CD4-positive, alpha-beta T cell (primary cell): Measurements from ENCODE around the gene LARP4. TPM values are rescaled to one million over a fixed set of nuclear protein-coding genes. Genes with fewer than 3 reads are reported as not detected.

ENCODE experiments used
- ATAC-seq: fragments of 200-7000 bp; cut with Tn5 transposase; one replicate; pipeline ENCODE4 v1.10.0; 2022; ENCODE audit warnings: mild to moderate bottlenecking; ENCODE audit not compliant: poor library complexity
- CTCF ChIA-PET: fragments of 350-600 bp; sonication (Branson Sonifier 250); formaldehyde crosslinking; loops from one replicate; lab custom pipeline; 2021; ENCODE audit warnings: antibody characterized with exemption, inconsistent platforms; lab: Charles Lee
- POLR2A ChIA-PET: fragments of 350-600 bp; sonication (Branson Sonifier 250); formaldehyde crosslinking; loops from one replicate; lab custom pipeline; 2021; ENCODE audit warnings: antibody characterized with exemption, inconsistent platforms; lab: Charles Lee
- DNase-seq, 14 experiments: peaks; one replicate each; pipeline ENCODE4 v3.0.0-alpha.2; 2013 to 2020; ENCODE audit warnings: mixed read lengths in 2 of 14
- H3K27ac ChIP-seq, 2 donors: one replicate each; pipeline versions ENCODE4 v1.5.1 to v1.7.0; 2013; ENCODE audit warnings: low read length in 2 of 2, low read depth in 1 of 2, mild to moderate bottlenecking in 1 of 2
- H3K27me3 ChIP-seq, 2 experiments: 1 replicate in 1 of 2; 2 replicates in 1 of 2; pipeline versions ENCODE4 v1.6.1 to v1.7.0; 2013; ENCODE audit warnings: low read length in 2 of 2, control low read depth in 1 of 2, mild to moderate bottlenecking in 1 of 2, moderate library complexity in 1 of 2; ENCODE audit not compliant: insufficient read depth in 2 of 2, control insufficient read depth in 1 of 2
- H3K36me3 ChIP-seq: one replicate; pipeline ENCODE4 v1.6.1; 2013; ENCODE audit warnings: low read length, control low read depth; ENCODE audit not compliant: insufficient read depth
- H3K4me1 ChIP-seq: one replicate; pipeline ENCODE4 v1.6.1; 2013; ENCODE audit warnings: low read length, control low read depth; ENCODE audit not compliant: insufficient read depth
- H3K4me3 ChIP-seq: one replicate; pipeline ENCODE4 v1.5.1; 2013; ENCODE audit warnings: mild to moderate bottlenecking, low read length, moderate library complexity
- H3K9me3 ChIP-seq, 2 experiments: 1 replicate in 1 of 2; 2 replicates in 1 of 2; pipeline versions ENCODE4 v1.6.1 to v1.7.0; 2013; ENCODE audit warnings: low read length in 2 of 2, mild to moderate bottlenecking in 2 of 2, control low read depth in 1 of 2, moderate library complexity in 1 of 2; ENCODE audit not compliant: control insufficient read depth in 1 of 2, insufficient read depth in 1 of 2
- H3K27ac Mint-ChIP-seq: one replicate; pipeline ENCODE4 v1.8.0; 2020; ENCODE audit warnings: mixed read lengths
- H3K27me3 Mint-ChIP-seq: one replicate; pipeline ENCODE4 v1.8.0; 2021; ENCODE audit warnings: mixed read lengths
- H3K36me3 Mint-ChIP-seq: one replicate; pipeline ENCODE4 v1.8.0; 2021; ENCODE audit warnings: low read depth, mixed read lengths
- H3K4me1 Mint-ChIP-seq: one replicate; pipeline ENCODE4 v1.8.0; 2021; ENCODE audit warnings: low read depth, mixed read lengths
- H3K4me3 Mint-ChIP-seq: one replicate; pipeline ENCODE4 v1.8.0; 2020; ENCODE audit warnings: mild to moderate bottlenecking, mixed read lengths
- H3K9me3 Mint-ChIP-seq: one replicate; pipeline ENCODE4 v1.8.0; 2020; ENCODE audit warnings: mixed read lengths
- intact Hi-C, 2 experiments: fragments of 100-400 bp; cut with DNase I in 1 of 2; cut with micrococcal nuclease in 1 of 2; formaldehyde crosslinking; loops; one replicate each; pipeline versions ENCODE4 v1.15.1 to v1.9.0; 2023 to 2025; cut with DNase I, micrococcal nuclease
- total RNA-seq, 174 experiments: library from RNA in 2 of 174; stranded (reverse) in 2 of 174; gene quantifications; one replicate each; pipeline ENCODE4 v1.2.3 and lab custom pipeline; 2021 to 2026
- TF ChIP-seq, protein P1 (sequence below): fragments of 200-600 bp; IDR thresholded peaks from one replicate; pipeline ENCODE4 v1.8.0; 2022; ENCODE audit warnings: antibody characterized with exemption, mild to moderate bottlenecking

LARP4 gene
- total RNA-seq, 2 experiments from 2014 or later = 17.6 to 18.1 TPM

DNA sequence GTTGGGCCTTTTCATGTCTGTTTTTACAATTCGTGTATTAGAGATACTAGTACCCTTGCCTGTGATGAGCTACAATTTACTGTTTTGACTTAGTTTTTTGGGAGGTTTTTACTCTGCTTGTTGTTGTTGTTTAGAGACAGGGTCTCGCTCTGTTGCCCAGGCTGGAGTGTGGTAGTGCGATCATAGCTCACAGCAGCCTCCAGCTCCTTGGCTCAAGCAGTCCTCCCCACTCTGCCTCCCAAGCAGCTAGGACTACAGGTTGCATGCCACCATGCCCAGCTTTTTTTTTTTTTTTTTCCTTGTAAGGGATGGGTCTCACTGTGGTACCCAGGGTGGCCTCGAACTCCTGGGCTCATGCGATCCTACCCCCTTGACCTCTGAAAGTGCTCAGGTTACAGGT, 52.1 kb downstream of the LARP4 start:
- no peak for DNase-seq
- H3K4me1 Mint-ChIP-seq = no peaks in the 10 kb centered on the region
- no peak overlapping the region for H3K27ac ChIP-seq
- peaks cover 70% of the 10 kb centered on the region for H3K36me3 Mint-ChIP-seq
- ATAC-seq = no peak
- H3K9me3 ChIP-seq = no peaks in the 10 kb centered on the region
- H3K9me3 Mint-ChIP-seq = no peaks in the 10 kb centered on the region
- H3K4me3 ChIP-seq = no peak overlapping the region
- H3K4me3 Mint-ChIP-seq = no peak overlapping the region
- POLR2A ChIA-PET = no interaction called here
- no peaks in the 10 kb centered on the region for H3K27me3 ChIP-seq
- CTCF ChIA-PET = no interaction called here
- no peak overlapping the region for H3K27ac Mint-ChIP-seq
- intact Hi-C loops = no loop called here
- no peaks in the 10 kb centered on the region for H3K27me3 Mint-ChIP-seq
- H3K4me1 ChIP-seq = no peaks in the 10 kb centered on the region
- TF ChIP-seq, protein P1, sequence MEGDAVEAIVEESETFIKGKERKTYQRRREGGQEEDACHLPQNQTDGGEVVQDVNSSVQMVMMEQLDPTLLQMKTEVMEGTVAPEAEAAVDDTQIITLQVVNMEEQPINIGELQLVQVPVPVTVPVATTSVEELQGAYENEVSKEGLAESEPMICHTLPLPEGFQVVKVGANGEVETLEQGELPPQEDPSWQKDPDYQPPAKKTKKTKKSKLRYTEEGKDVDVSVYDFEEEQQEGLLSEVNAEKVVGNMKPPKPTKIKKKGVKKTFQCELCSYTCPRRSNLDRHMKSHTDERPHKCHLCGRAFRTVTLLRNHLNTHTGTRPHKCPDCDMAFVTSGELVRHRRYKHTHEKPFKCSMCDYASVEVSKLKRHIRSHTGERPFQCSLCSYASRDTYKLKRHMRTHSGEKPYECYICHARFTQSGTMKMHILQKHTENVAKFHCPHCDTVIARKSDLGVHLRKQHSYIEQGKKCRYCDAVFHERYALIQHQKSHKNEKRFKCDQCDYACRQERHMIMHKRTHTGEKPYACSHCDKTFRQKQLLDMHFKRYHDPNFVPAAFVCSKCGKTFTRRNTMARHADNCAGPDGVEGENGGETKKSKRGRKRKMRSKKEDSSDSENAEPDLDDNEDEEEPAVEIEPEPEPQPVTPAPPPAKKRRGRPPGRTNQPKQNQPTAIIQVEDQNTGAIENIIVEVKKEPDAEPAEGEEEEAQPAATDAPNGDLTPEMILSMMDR = no peak
- peaks cover 34% of the 10 kb centered on the region for H3K36me3 ChIP-seq

DNA sequence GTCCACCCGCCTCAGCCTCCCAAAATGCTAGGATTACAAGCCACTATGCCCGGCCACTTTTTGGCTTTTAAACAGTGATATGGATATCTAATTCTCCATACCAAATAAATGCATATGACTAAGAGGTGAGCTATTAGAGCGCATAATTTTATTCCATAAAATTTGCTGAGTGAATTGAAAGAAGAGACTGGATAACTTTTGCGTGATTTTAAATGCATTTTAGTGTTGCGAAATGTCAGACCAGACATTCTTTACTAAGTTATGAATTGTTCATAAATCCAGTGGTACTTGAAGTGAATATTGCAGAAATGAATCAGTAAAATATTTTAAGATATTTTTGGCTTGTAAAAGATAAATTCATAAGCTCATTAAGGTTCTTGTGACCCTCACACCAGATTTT, 53.2 kb downstream of the LARP4 start:
- Mint-ChIP-seq H3K36me3 (peaks cover 68% of the 10 kb centered on the region), H3K27ac (no peak overlapping the region), H3K9me3 (no peaks in the 10 kb centered on the region), H3K4me3 (no peak overlapping the region), H3K4me1 (no peaks in the 10 kb centered on the region), H3K27me3 (no peaks in the 10 kb centered on the region)
- Histone ChIP-seq H3K36me3 (peaks cover 34% of the 10 kb centered on the region), H3K4me1 (no peaks in the 10 kb centered on the region), H3K4me3 (no peak overlapping the region), H3K27ac (no peak overlapping the region), H3K9me3 (no peaks in the 10 kb centered on the region), H3K27me3 (no peaks in the 10 kb centered on the region)
- ChIA-PET CTCF (no interaction called here), POLR2A (no interaction called here)
- ATAC-seq (no peak), DNase-seq (no peak)
- intact Hi-C loops = no loop called here
- TF ChIP-seq, protein P1 = no peak

DNA sequence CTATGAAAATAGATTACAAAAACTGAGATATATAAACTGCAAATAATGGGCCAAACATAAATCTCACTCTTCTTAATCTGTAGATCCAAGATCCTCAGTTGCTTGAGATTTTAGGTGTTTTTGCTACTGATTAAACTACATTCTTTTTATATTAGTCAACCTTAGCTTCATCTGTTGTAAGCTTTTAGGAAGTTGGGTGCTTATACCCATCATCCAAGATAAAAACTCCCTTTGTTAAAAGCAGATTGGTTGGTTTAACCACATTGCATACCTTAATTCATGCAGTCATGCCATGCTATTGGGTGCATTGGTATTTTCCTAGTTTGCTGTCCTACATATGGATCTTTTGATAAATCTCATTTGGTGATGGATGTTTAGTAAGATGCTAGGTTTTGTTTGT, 57.9 kb downstream of the LARP4 start:
- H3K4me3 ChIP-seq = no peak overlapping the region
- H3K27me3 ChIP-seq = no peaks in the 10 kb centered on the region
- Mint-ChIP-seq H3K36me3 (peaks cover 70% of the 10 kb centered on the region), H3K27me3 (no peaks in the 10 kb centered on the region), H3K27ac (no peak overlapping the region), H3K4me3 (no peak overlapping the region), H3K4me1 (no peaks in the 10 kb centered on the region), H3K9me3 (no peaks in the 10 kb centered on the region)
- TF ChIP-seq, protein P1 = no peak
- ATAC-seq (no peak), DNase-seq (no peak)
- no peaks in the 10 kb centered on the region for H3K9me3 ChIP-seq
- H3K27ac ChIP-seq = no peak overlapping the region
- ChIA-PET CTCF (no interaction called here), POLR2A (no interaction called here)
- H3K36me3 ChIP-seq = peaks cover 25% of the 10 kb centered on the region
- intact Hi-C loops = no loop called here
- H3K4me1 ChIP-seq = no peaks in the 10 kb centered on the region
